ENCODE results near the gene NME7.

DNA sequence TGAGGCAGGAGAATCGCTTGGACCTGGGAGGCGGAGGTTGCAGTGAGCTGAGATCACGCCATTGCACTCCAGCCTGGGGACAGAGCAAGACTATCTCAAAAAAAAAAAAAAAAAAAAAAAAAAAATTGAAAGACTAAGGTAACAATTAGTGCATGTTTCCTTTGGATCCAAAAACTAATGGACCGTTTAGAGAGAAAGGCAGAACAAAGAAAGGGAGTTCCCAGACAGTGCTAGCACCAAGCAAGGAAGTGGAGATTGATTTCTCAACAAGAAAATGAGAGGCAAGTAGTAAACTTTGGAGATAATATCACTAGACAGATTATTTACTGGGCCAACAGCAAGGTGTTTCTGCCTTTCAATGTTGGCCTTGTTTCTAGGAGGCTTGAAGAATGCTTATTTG lies 236.9 kb downstream of the NME7 start:
- TF ChIP-seq, protein P1, sequence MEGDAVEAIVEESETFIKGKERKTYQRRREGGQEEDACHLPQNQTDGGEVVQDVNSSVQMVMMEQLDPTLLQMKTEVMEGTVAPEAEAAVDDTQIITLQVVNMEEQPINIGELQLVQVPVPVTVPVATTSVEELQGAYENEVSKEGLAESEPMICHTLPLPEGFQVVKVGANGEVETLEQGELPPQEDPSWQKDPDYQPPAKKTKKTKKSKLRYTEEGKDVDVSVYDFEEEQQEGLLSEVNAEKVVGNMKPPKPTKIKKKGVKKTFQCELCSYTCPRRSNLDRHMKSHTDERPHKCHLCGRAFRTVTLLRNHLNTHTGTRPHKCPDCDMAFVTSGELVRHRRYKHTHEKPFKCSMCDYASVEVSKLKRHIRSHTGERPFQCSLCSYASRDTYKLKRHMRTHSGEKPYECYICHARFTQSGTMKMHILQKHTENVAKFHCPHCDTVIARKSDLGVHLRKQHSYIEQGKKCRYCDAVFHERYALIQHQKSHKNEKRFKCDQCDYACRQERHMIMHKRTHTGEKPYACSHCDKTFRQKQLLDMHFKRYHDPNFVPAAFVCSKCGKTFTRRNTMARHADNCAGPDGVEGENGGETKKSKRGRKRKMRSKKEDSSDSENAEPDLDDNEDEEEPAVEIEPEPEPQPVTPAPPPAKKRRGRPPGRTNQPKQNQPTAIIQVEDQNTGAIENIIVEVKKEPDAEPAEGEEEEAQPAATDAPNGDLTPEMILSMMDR (IDR thresholded peaks at IDR 0.05): no peak
- no peak for TF ChIP-seq POLR2A (IDR thresholded peaks at IDR 0.05)
